IPS DF 6.9 (cell line): Measurements from ENCODE around the gene ANKMY1.

Experiments
- DNase-seq: peaks from one replicate; pipeline ENCODE4 v3.0.0-alpha.2; 2013; ENCODE audit warnings: low read depth, low spot score
- H3K27ac ChIP-seq: one replicate; pipeline ENCODE4 v1.5.1; 2013; ENCODE audit warnings: low read length, control low read depth
- H3K27me3 ChIP-seq: 2 replicates; pipeline ENCODE4 v1.6.1; 2013; ENCODE audit warnings: mild to moderate bottlenecking, low read length; ENCODE audit not compliant: control insufficient read depth, insufficient read depth
- H3K36me3 ChIP-seq: 2 replicates; pipeline ENCODE4 v1.6.1; 2013; ENCODE audit warnings: low read length; ENCODE audit not compliant: control insufficient read depth, insufficient read depth
- H3K4me1 ChIP-seq: 2 replicates; pipeline ENCODE4 v1.6.1; 2013; ENCODE audit warnings: low read length; ENCODE audit not compliant: control insufficient read depth, insufficient read depth
- H3K4me3 ChIP-seq: 2 replicates; pipeline ENCODE4 v1.5.1; 2013; ENCODE audit warnings: mild to moderate bottlenecking, low read length
- H3K9me3 ChIP-seq: 2 replicates; pipeline ENCODE4 v1.6.1; 2013; ENCODE audit warnings: low read length, inconsistent platforms; ENCODE audit not compliant: control insufficient read depth, insufficient read depth
- WGBS: extraction: QIAGEN DNeasy Blood & Tissue Kit; methylation state at CpG from one replicate; pipeline ENCODE4 v1.1.7; 2013; ENCODE audit warnings: mixed read lengths, missing lambda C conversion rate; ENCODE audit not compliant: insufficient read length, insufficient coverage; 5-methylcytosine and 5-hydroxymethylcytosine counted together

The ANKMY1 gene

GRCh38 chr2:240431271-240431660 lies 126.5 kb downstream of the ANKMY1 start:
- DNase-seq = no peak
- Histone ChIP-seq H3K27ac (no peak overlapping the region), H3K4me3 (no peak overlapping the region), H3K9me3 (no peaks in the 10 kb centered on the region), H3K36me3 (no peaks in the 10 kb centered on the region), H3K27me3 (no peaks in the 10 kb centered on the region), H3K4me1 (peaks cover 1% of the 10 kb centered on the region)
- WGBS = no CpG with 5 or more reads among the region's 3 CpGs

GRCh38 chr2:240430595-240430994 lies 127.2 kb downstream of the ANKMY1 start:
- no peak for DNase-seq
- WGBS = no CpG with 5 or more reads among the region's 5 CpGs
- Histone ChIP-seq H3K36me3 (no peaks in the 10 kb centered on the region), H3K27ac (no peak overlapping the region), H3K27me3 (no peaks in the 10 kb centered on the region), H3K4me3 (no peak overlapping the region), H3K9me3 (no peaks in the 10 kb centered on the region), H3K4me1 (peaks cover 1% of the 10 kb centered on the region)

- no peaks in the 10 kb centered on the region for H3K36me3 ChIP-seq
- H3K27me3 ChIP-seq = no peaks in the 10 kb centered on the region
- H3K9me3 ChIP-seq = no peaks in the 10 kb centered on the region
- DNase-seq = no peak
- H3K4me3 ChIP-seq = no peak overlapping the region
- H3K27ac ChIP-seq = no peak overlapping the region
- no CpG with 5 or more reads among the region's 14 CpGs for WGBS
- H3K4me1 ChIP-seq = peaks cover 1% of the 10 kb centered on the region
These were observed 127.8 kb downstream of the ANKMY1 start for GRCh38 chr2:240429872-240430491.
